ENCODE data around the gene KLK1. TPM values are rescaled to one million over a fixed set of nuclear protein-coding genes. Genes with fewer than 3 reads are reported as not detected.

KLK1 gene
- total and polyA plus RNA-seq, 2 of the 13 experiments (the other 11 are each of a cell fraction or from before 2014, with no cell fraction given) = not detected

- TF ChIP-seq, protein P1, sequence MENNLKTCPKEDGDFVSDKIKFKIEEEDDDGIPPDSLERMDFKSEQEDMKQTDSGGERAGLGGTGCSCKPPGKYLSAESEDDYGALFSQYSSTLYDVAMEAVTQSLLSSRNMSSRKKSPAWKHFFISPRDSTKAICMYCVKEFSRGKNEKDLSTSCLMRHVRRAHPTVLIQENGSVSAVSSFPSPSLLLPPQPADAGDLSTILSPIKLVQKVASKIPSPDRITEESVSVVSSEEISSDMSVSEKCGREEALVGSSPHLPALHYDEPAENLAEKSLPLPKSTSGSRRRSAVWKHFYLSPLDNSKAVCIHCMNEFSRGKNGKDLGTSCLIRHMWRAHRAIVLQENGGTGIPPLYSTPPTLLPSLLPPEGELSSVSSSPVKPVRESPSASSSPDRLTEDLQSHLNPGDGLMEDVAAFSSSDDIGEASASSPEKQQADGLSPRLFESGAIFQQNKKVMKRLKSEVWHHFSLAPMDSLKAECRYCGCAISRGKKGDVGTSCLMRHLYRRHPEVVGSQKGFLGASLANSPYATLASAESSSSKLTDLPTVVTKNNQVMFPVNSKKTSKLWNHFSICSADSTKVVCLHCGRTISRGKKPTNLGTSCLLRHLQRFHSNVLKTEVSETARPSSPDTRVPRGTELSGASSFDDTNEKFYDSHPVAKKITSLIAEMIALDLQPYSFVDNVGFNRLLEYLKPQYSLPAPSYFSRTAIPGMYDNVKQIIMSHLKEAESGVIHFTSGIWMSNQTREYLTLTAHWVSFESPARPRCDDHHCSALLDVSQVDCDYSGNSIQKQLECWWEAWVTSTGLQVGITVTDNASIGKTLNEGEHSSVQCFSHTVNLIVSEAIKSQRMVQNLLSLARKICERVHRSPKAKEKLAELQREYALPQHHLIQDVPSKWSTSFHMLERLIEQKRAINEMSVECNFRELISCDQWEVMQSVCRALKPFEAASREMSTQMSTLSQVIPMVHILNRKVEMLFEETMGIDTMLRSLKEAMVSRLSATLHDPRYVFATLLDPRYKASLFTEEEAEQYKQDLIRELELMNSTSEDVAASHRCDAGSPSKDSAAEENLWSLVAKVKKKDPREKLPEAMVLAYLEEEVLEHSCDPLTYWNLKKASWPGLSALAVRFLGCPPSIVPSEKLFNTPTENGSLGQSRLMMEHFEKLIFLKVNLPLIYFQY (CRISPR knock-in tag; IDR thresholded peaks at IDR 0.05; ENCODE audit: borderline replicate concordance) = no peak
- TF ChIP-seq MED8 (CRISPR knock-in tag; IDR thresholded peaks at IDR 0.05; ENCODE audit: insufficient replicate concordance) (no peak), U2AF1 (optimal IDR thresholded peaks at IDR 0.05; ENCODE audit: low read depth, low read length) (no peak), SMARCE1 (IDR thresholded peaks at IDR 0.05; ENCODE audit: borderline replicate concordance) (no peak), TMF1 (CRISPR knock-in tag; IDR thresholded peaks at IDR 0.05; ENCODE audit: low read depth) (no peak), ZNF414 (CRISPR knock-in tag; IDR thresholded peaks at IDR 0.05) (no peak), EHMT2 (IDR thresholded peaks at IDR 0.05; ENCODE audit: borderline replicate concordance, low read depth, low read length) (no peak)
- TF ChIP-seq, protein P2, sequence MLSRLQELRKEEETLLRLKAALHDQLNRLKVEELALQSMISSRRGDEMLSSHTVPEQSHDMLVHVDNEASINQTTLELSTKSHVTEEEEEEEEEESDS (CRISPR knock-in tag; IDR thresholded peaks at IDR 0.05; ENCODE audit: borderline replicate concordance) = no peak
- TF ChIP-seq, protein P3, sequence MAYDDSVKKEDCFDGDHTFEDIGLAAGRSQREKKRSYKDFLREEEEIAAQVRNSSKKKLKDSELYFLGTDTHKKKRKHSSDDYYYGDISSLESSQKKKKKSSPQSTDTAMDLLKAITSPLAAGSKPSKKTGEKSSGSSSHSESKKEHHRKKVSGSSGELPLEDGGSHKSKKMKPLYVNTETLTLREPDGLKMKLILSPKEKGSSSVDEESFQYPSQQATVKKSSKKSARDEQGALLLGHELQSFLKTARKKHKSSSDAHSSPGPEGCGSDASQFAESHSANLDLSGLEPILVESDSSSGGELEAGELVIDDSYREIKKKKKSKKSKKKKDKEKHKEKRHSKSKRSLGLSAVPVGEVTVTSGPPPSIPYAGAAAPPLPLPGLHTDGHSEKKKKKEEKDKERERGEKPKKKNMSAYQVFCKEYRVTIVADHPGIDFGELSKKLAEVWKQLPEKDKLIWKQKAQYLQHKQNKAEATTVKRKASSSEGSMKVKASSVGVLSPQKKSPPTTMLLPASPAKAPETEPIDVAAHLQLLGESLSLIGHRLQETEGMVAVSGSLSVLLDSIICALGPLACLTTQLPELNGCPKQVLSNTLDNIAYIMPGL (CRISPR knock-in tag; IDR thresholded peaks at IDR 0.05; ENCODE audit: borderline replicate concordance in 1 of 2, low read depth in 1 of 2) = no peak
These were observed 33.8 kb upstream of the KLK1 start (continued) for GRCh38 chr19:50857366-50857765.

Data from HepG2 (cell line).